Body of pancreas (tissue), 4 donors: ENCODE data around the gene GRK1. TPM values are rescaled to one million over a fixed set of nuclear protein-coding genes. Genes with fewer than 3 reads are reported as not detected.
"Not testable (repeated sequence)": the region's sequence is repeated elsewhere in the genome, so short reads cannot be mapped to it uniquely, and the experiment has no call there.

Source experiments
- ATAC-seq: fragments of 150-250 bp; one replicate; pipeline ENCODE4 v1.9.1; 2016
- DNase-seq, 4 donors: peaks; one replicate each; pipeline ENCODE4 v3.0.0-alpha.2; 2019
- H3K27ac ChIP-seq, 4 donors: fragments of 200-600 bp; sonication (generic); 1 replicate in 3 of 4; 2 replicates in 1 of 4; pipeline versions ENCODE4 v1.5.1 to v1.6.1; 2016 to 2019; ENCODE audit warnings: mild to moderate bottlenecking in 1 of 4, mixed read lengths in 1 of 4, moderate library complexity in 1 of 4
- H3K27me3 ChIP-seq, 2 donors: fragments of 200-600 bp; sonication (generic); one replicate each; pipeline ENCODE4 v1.6.0; 2016; ENCODE audit warnings: mild to moderate bottlenecking in 1 of 2
- H3K36me3 ChIP-seq, 2 donors: fragments of 200-600 bp; sonication (generic); replicated peaks in 1 of 2; 2 replicates each; pipeline ENCODE4 v1.5.1; 2016; ENCODE audit warnings: low read depth in 2 of 2; ENCODE audit not compliant: insufficient read depth in 1 of 2
- H3K4me1 ChIP-seq: fragments of 200-600 bp; sonication (generic); one replicate; pipeline ENCODE4 v1.6.0; 2016
- H3K4me3 ChIP-seq, 2 donors: fragments of 200-600 bp; sonication (generic); 1 replicate in 1 of 2; 2 replicates in 1 of 2; pipeline ENCODE4 v1.5.1; 2016 to 2019
- H3K9me3 ChIP-seq, 3 donors: fragments of 200-600 bp; sonication (generic); 1 replicate in 2 of 3; 2 replicates in 1 of 3; pipeline ENCODE4 v1.5.1; 2016
- POLR2A ChIP-seq, 3 donors: fragments of 450-650 bp; IDR thresholded peaks; one replicate each; pipeline ENCODE4 v1.6.1; 2016; ENCODE audit warnings: antibody characterized with exemption in 3 of 3, mild to moderate bottlenecking in 2 of 3
- WGBS, 2 donors: methylation state at CpG; one replicate each; pipeline ENCODE4 v1.1.5; 2017; 5-methylcytosine and 5-hydroxymethylcytosine counted together
- intact Hi-C: fragments of 100-400 bp; cut with DNase I; formaldehyde crosslinking; loops from one replicate; pipeline ENCODE4 v1.15.1; 2023
- total RNA-seq, 2 donors: library from RNA; depleted of rRNA; stranded (reverse); fragments of >200 nt; gene quantifications; one replicate each; pipeline ENCODE4 v1.1.0, GENCODE V29; 2016
- TF ChIP-seq, protein P1 (sequence below), 7 experiments: fragments of 450-650 bp in 4 of 7; fragments of 200-600 bp in 3 of 7; sonication (generic) in 3 of 7; IDR thresholded peaks; one replicate each; pipeline ENCODE4 v1.5.1; 2016 to 2019; ENCODE audit warnings: antibody characterized with exemption in 7 of 7

The GRK1 gene
- total RNA-seq, 2 donors from 2014 or later = not detected

GRCh38 chr13:113624235-113624587, 42.8 kb upstream of the GRK1 start:
- intact Hi-C loops = no loop called here
- DNase-seq (no peak), ATAC-seq (no peak)

DNA sequence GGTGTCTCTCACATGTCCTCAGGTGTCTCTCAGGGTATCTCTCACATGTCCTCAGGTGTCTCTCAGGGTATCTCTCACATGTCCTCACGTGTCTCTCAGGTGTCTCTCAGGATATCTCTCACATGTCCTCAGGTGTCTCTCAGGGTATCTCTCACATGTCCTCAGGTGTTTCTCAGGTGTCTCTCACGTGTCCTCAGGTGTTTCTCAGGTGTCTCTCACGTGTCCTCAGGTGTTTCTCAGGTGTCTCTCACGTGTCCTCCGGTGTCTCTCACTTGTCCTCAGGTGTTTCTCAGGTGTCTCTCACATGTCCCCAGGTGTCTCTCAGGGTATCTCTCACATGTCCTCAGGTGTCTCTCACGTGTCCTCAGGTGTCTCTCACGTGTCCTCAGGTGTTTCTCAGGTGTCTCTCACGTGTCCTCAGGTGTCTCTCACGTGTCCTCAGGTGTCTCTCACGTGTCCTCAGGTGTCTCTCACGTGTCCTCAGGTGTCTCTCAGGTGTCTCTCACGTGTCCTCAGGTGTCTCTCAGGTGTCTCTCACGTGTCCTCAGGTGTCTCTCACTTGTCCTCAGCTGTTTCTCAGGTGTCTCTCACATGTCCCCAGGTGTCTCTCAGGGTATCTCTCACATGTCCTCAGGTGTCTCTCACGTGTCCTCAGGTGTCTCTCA, 42.2 kb upstream of the GRK1 start:
- 92 to 95% methylated on average over 14 of the region's 14 CpGs for WGBS, 2 donors
- not testable (repeated sequence) for H3K27me3 ChIP-seq, ATAC-seq

More at GRCh38 chr13:113624235-113624587, 42.8 kb upstream of the GRK1 start:
- Histone ChIP-seq H3K4me1 (no peaks in the 10 kb centered on the region), H3K36me3 (no peaks in the 10 kb centered on the region), H3K27ac (no peak overlapping the region), H3K4me3 (no peak overlapping the region), H3K9me3 (no peaks in the 10 kb centered on the region), H3K27me3 (no peaks in the 10 kb centered on the region)
- WGBS, 2 donors = 93 to 94% methylated on average over 9 of the region's 9 CpGs
- TF ChIP-seq, protein P1, sequence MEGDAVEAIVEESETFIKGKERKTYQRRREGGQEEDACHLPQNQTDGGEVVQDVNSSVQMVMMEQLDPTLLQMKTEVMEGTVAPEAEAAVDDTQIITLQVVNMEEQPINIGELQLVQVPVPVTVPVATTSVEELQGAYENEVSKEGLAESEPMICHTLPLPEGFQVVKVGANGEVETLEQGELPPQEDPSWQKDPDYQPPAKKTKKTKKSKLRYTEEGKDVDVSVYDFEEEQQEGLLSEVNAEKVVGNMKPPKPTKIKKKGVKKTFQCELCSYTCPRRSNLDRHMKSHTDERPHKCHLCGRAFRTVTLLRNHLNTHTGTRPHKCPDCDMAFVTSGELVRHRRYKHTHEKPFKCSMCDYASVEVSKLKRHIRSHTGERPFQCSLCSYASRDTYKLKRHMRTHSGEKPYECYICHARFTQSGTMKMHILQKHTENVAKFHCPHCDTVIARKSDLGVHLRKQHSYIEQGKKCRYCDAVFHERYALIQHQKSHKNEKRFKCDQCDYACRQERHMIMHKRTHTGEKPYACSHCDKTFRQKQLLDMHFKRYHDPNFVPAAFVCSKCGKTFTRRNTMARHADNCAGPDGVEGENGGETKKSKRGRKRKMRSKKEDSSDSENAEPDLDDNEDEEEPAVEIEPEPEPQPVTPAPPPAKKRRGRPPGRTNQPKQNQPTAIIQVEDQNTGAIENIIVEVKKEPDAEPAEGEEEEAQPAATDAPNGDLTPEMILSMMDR (IDR thresholded peaks at IDR 0.05) = no peak
- TF ChIP-seq POLR2A (IDR thresholded peaks at IDR 0.05) = no peak

GRCh38 chr13:113625965-113626721, 40.9 kb upstream of the GRK1 start:
- Histone ChIP-seq H3K4me1 (no peaks in the 10 kb centered on the region), H3K36me3 (no peaks in the 10 kb centered on the region), H3K9me3 (no peaks in the 10 kb centered on the region), H3K4me3 (no peak overlapping the region), H3K27me3 (no peaks in the 10 kb centered on the region), H3K27ac (no peak overlapping the region)
- TF ChIP-seq POLR2A (IDR thresholded peaks at IDR 0.05) = no peak
- TF ChIP-seq, protein P1 (IDR thresholded peaks at IDR 0.05) = no peak
- DNase-seq (no peak), ATAC-seq (no peak)
- WGBS, 2 donors = 87 to 88% methylated on average over 24 of the region's 24 CpGs
- intact Hi-C loops = no loop called here

More for the DNA sequence above, 42.2 kb upstream of the GRK1 start:
- DNase-seq, H3K9me3 ChIP-seq, H3K27ac ChIP-seq, H3K36me3 ChIP-seq, H3K4me3 ChIP-seq, H3K4me1 ChIP-seq, intact Hi-C loops: not testable (repeated sequence)

- Histone ChIP-seq H3K4me3 (no peak overlapping the region), H3K36me3 (peaks cover 0 to 5% of the 10 kb centered on the region in 2 donors), H3K27me3 (no peaks in the 10 kb centered on the region), H3K9me3 (no peaks in the 10 kb centered on the region), H3K4me1 (no peaks in the 10 kb centered on the region), H3K27ac (no peak overlapping the region)
- intact Hi-C loops = no loop called here
- no peak for ATAC-seq
- no peak for DNase-seq
- no peak for TF ChIP-seq POLR2A (IDR thresholded peaks at IDR 0.05)
- TF ChIP-seq, protein P1 (IDR thresholded peaks at IDR 0.05) = no peak
- WGBS, 2 donors = 87 to 93% methylated on average over 11 to 15 of the region's 16 CpGs
These were observed 39.9 kb upstream of the GRK1 start for GRCh38 chr13:113627136-113627535.

- intact Hi-C loops = no loop called here
- DNase-seq = no peak
These were observed 38.4 kb upstream of the GRK1 start for GRCh38 chr13:113628291-113629270.

More at GRCh38 chr13:113628291-113629270, 38.4 kb upstream of the GRK1 start:
- no peaks in the 10 kb centered on the region for H3K27me3 ChIP-seq
- WGBS, 2 donors = 92 to 96% methylated on average over 18 to 30 of the region's 30 CpGs
- H3K4me1 ChIP-seq = no peaks in the 10 kb centered on the region
- H3K4me3 ChIP-seq = no peak overlapping the region
- no peak for ATAC-seq
- TF ChIP-seq POLR2A (IDR thresholded peaks at IDR 0.05) = no peak
- TF ChIP-seq, protein P1 (IDR thresholded peaks at IDR 0.05) = no peak
- H3K9me3 ChIP-seq = no peaks in the 10 kb centered on the region
- H3K27ac ChIP-seq = no peak overlapping the region
- peaks cover 0 to 5% of the 10 kb centered on the region in 2 donors for H3K36me3 ChIP-seq
